Body of pancreas (tissue), 4 donors: ENCODE data around the gene HSF4.

Experiments
- POLR2A ChIP-seq, 3 donors: fragments of 450-650 bp; IDR thresholded peaks; one replicate each; pipeline ENCODE4 v1.6.1; 2016; ENCODE audit warnings: antibody characterized with exemption in 3 of 3, mild to moderate bottlenecking in 2 of 3
- TF ChIP-seq, protein P1 (sequence below), 7 experiments: fragments of 450-650 bp in 4 of 7; fragments of 200-600 bp in 3 of 7; sonication (generic) in 3 of 7; IDR thresholded peaks; one replicate each; pipeline ENCODE4 v1.5.1; 2016 to 2019; ENCODE audit warnings: antibody characterized with exemption in 7 of 7

DNA sequence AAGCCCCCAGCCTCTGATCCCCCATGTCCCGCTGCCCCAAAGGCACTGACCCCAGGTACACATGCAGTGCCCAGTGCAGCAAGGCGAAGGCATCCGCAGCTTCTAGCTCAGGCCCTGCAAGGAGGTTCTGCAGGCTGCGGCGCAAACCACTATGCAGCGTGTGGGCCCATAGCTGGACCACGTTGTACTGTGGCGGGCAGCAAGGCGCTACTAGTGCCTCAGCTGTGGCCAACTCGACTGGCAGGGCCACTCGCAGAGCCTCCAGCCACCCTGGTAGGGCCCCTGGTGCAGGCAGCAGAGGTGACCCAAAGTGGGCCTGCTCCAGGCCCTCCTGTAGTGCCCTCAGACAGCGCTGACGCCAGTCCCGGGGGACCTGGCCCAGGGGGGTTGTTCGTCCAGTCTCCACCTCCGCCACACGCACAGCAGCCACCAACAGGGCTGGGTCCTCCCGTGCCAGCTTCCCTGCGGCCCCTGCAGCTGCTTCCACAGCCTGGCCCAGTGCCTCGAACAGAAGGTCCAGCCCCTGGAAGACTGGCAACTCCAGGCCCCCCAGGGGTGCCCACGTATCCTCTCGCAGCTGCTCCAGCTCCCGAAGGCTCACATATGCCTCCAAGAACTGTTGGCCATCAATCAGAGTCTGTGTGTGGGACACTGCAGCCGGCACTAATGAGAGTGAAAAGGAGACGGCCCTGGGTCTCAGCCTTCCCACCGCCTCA, 22.8 kb downstream of the HSF4 start:
- TF ChIP-seq, protein P1, sequence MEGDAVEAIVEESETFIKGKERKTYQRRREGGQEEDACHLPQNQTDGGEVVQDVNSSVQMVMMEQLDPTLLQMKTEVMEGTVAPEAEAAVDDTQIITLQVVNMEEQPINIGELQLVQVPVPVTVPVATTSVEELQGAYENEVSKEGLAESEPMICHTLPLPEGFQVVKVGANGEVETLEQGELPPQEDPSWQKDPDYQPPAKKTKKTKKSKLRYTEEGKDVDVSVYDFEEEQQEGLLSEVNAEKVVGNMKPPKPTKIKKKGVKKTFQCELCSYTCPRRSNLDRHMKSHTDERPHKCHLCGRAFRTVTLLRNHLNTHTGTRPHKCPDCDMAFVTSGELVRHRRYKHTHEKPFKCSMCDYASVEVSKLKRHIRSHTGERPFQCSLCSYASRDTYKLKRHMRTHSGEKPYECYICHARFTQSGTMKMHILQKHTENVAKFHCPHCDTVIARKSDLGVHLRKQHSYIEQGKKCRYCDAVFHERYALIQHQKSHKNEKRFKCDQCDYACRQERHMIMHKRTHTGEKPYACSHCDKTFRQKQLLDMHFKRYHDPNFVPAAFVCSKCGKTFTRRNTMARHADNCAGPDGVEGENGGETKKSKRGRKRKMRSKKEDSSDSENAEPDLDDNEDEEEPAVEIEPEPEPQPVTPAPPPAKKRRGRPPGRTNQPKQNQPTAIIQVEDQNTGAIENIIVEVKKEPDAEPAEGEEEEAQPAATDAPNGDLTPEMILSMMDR (IDR thresholded peaks at IDR 0.05) = no peak
- no peak for TF ChIP-seq POLR2A (IDR thresholded peaks at IDR 0.05)
